Activated CD8-positive, alpha-beta memory T cell treated with anti-CD3 and anti-CD28 coated beads, Interleukin-2, amount 50 U/mL, for 1 hour (primary cell): ENCODE data around the gene ACER2.
A peak's percentile ranks its signal among the peaks of the same experiment; 100 is the strongest.

ENCODE experiments used
- DNase-seq: peaks from one replicate; pipeline ENCODE4 v3.0.0-alpha.2; 2020; ENCODE audit errors: extremely low read depth

The ACER2 gene

DNA sequence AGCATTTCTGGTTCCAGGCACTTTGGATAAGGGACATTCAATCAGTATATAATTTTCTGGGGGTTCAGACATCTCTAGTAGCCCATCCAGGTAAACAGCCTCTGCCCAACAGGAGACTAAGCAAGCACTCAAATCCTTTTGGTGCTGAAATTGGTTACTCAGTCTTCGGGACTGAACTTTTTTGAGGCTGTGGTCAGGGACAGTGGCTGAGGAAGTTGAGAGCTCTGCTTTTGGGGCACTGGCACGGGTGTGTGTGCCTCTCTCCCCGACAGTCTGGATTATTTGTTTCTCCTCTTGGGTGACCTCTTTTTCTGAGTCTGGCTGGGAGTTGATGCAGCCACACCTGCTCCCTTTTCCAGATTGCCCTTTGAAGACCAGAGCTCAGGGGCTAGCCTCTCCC lies 47.6 kb downstream of the ACER2 start:
- DNase-seq, result no peak

DNA sequence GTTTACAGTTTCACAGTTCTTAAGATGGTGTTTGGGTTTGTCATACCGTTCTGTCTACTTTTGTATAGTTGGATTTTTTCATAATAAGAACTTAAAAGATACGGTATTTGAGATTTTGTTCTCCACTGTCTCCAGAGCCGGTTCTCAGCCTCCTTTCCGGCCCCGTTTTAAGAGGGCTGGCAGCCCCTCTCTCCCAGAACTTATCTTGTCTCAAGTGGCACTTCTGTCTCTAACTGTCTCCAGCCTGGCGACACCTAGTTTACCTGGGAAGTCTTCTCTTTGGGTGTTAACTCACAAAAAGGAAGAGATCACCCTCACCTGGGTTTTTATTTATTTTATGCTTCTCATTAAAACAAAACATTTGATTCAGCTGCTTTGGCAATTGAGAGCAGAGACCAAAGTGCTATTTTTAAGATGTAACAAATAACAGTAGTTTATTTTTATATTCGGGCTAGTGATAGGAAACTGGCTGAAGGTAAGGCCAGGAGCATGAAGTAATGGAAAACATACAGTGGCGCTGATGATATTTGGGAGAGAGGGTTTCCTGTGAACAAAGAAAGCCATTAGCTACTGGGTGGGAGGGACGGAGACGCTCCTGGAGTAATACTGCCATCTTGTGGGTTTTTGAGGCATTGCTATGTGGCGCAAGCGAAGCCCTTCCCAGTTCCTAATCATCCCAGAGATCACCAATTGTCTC lies 48.3 kb downstream of the ACER2 start:
- DNase-seq, result no peak

DNA sequence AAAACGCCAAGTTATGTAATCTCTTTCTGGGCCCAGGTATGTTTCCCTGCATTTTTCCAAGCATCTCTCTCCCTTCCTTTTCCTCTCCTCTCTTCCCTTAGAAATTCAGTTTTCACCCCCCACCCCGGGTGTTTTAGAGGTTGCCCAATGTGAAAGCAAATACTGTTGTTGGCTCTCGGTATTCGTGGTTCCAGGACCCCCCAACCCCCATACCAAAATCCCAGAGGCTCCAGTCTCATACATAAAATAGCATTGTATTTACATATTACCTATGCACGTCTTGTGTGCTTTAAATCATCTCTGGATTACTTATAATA lies 48.8 kb downstream of the ACER2 start:
- no peak for DNase-seq

DNA sequence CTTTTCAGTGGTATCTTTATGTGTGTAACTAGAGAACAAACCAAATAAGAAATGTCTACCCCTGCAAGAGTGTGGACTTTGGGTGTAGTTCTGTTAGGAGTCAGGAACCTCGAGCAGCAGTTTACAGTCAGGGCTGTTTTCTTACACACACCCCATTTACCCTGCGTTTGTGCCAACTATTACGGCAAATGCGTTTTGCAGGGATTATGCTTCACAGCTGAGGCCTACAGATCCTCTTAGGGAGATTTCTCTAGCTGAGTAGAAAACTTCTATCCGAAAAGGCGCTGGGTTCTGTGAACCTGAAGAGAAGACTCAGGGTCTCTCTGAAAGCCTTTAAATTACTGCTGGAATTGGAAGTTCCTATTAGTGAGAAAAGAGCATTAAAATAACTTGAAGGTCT lies 51.4 kb downstream of the ACER2 start:
- no peak for DNase-seq

DNA sequence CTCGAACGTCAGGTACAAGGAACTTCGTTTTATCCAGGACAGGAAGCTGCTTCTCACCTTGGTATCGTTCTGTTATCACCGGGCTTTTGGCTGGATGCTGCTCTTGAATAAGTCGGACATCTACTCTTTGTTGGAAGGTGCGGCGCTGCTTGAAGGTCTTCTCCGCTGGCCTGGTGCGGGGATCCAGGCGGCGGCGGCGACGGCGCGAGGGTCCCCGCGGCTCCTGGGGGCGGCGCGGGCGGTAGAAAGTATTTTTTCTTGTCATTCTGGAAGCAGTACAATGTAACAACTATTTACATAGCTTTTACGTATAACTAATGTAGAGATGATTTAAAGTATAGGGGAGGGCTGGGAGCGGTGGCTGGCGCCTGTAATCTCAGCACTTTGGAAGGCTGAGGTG lies 52.3 kb downstream of the ACER2 start:
- DNase-seq, result no peak

DNA sequence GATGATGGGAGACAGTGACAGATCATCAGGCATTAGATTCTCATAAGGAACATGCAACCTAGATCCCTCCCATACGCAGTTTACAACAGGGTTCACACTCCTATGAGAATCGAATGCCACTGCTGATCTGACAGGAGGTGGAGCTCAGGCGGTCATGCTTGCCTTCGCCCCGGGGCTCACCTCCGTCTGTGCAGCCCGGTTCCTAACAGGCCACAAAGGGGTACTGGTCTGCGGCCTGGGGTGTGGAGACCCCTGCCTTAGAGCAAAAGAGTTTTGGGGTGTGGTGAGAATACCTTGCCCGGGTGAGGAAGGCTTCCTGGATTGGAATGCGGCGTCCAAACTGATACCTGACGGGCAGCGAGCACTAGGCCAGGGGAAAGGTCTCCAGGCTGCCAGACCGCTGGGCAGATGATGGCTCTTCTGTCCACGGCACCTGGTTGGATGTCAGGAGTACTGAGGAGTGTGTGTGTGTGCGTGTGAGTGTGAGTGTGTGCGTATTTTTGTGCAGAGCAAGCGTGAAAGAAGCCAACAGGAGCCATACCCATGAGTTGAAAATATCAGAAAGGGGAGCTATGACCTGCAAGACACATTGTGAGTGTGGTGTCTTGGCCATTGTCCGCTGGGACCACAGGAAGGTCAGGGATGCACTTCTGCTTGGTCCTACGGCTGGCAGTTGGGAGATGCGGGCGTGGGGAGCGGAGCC lies 55.4 kb downstream of the ACER2 start:
- no peak for DNase-seq

DNA sequence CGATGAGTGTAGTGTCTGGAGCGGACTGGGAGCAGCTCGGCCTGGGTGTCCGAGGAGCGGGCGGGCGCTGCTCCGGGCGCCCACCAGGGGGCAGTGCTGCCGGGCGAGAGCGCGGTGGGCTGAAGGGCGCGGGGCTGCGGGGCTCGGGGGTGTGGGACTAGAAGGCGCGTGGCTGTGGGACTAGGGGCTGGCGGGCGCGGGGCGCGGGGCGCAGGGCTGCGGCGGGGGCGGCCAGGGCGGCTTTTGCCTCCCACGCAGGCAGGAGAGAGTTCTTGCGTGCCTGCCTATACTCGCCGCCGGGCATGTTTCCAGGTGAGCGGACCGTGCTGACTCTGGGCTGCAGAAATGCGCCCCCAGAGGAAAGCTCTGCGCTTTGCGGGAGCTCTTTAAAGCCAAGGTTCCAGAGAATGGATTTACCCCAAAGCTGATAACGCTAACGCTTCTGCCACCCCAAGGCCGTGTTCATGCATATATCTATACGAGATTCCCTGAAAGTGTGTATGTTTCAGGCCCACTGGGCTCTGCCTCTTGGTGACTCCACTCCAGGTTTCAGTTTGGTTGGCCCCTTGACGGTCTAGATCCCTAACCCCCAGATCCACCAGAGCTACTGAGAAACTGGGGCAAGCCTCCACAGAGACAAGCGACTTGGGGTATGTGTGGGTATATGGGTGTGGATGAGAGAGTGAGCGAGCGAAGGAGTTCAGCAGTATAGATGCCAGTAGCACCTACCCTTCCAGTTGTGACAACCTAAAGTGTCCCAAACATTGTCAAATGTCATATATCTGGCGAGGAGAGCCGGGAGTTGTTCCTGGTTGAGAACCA lies 56.2 kb downstream of the ACER2 start:
- peak; percentile 28 for DNase-seq

DNA sequence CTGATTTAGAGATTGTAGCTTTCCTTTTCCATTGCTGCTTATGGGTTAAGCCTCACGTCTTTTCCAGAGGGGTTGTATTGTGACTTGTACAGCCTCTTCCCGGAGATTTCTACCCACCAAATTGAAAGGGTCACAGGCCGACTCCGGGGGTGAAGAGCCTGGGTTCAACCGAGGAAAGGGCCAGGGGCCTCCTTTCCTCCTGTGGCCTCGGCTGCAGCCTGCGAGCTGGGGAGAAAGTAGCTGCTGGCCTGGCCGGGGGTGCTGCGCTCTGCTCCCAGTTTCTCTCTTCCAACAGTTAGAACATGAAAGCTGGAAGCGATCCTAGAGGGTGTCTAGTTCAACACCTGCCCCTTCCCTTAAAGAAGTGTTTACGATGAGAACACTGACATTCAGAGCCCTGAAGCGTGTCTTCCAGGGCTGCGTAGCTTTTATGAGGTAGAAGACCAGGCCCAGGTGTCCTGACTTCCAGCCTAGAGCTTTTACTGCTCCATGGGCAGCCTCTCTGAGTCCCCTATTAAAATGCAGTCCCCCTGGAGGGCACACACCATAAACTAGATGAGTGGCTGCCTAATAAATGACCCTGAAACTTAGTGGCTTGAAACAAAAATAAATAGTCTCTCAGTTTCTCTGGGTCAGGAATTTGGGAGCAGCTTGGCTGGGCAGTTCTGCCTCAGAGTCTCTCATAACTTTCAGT lies 56.9 kb downstream of the ACER2 start:
- DNase-seq, result no peak

DNA sequence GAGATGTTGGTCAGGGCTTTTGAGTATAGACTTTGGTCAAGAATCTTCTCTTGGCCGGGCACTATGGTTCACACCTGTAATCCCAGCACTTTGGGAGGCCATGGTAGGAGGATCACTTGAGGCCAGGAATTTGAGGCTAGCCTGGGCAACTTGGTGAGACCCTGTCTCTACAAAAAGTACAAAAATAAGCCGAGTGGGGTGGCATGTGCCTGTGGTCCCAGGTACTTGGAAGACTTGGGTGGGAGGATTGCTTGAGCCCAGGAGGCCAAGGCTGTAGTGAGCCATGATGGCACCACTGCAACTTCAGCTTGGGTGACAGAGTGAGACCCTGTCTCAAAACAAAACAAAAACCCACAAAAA lies 57.5 kb downstream of the ACER2 start:
- no peak for DNase-seq

DNA sequence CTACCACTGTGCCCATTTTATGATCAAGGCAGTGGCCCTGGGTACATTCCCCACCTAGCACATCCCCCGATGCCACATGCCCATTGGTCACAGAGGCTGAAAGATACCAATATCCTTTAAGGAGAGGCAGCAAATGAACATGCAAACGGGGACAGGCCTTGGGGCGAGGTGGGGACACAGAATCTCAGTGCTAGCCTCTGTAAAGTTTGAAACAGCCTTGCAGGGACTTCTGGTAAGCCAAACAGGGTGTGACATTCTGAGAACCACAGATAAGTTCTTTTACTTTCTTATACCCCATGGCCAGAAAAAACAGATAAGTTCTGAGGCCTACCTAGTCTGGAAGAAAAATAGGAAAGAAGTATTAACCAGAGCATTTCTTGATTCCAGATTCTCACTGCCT lies 60.5 kb downstream of the ACER2 start:
- DNase-seq, result no peak

DNA sequence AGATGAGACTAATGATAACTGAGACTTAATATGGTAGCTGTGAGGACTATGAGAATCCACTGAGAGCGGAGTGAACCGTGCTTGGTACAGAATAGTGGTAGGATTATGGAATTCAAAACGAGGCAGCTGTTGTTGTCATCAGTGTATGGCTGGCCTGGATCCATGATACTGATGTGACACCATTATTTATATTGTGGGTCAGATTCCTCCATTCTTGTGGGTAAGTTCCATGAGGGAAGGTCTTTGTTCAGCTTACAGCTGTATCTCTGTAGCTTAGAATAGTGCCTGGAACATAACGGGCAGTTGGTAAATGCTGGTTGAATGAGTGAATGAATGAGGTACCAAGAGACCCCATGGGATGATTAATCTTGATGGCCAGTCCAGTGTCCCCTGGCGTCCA lies 61.8 kb downstream of the ACER2 start:
- no peak for DNase-seq

DNA sequence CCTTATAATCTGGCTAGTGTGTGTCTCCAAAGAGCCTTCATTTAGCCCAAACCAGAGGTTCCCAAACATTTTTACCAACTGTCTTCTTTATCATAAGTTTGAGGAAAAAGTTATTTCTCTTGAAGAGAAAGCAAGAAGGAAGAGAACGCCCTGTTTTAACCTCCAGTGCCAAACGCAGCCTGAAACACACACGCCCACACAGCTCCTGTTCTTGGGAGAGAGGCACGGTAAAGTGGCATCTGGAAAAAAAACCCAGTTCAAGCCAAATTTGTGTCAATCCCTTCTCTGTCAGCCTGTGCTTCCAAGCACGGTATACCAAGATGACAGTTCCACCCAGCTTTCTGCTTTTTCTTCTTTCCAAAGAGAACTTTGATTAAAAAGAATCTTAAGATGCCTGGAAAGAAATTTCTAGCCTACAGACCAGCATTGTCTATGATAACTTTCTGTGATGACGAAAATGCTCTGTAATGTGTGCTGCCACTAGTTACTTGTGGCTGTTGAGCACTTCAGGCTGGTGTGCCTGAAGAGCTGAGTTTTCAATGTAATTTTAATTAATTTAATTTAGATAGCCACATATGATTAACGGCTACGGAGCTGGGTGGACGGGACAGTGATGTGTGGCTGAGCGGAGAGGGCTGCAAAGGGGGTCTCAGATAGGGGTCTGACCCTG lies 62.3 kb downstream of the ACER2 start:
- DNase-seq, result no peak

DNA sequence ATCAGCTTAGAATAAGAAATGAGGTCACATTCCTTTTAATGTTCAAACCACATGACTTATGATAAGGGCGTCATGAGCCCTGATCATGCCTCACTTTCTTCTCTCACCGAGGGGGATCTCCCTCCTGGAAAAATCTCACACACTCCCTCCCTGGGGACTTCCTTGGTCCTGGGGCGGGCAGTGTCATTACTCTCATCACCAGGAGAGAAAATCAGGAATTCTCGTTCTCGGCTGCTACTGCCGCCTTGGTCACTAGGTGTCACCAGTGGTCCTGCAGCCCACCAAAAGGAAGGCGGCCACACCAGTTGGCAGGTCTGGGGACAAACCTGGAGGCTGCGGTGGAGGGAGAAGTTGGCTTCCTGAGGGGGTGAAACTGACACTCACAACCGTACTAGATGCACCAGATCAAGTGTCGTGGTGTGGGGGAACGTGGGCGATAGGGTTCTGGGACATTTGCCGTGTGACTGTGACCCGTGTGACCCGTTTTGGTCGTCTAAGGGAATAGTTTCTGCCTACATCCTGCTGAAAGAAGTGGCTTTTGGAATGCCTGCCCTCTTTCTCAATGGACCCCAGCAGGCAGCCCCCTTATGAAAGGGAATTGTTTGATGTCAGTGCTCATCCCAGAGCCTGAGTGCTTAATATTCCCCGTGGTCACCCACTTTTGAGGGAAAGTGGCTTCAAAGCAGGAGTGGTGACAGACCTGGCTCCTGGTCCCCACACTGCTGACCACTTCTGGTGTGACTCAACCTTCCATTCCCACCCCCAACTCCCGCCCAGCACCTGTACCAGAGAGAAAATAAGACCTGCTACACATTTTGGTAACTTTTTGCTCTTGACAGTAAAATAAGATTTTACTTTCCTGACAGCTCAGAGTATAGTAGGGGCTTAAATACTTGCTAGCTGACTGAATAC lies 63.2 kb downstream of the ACER2 start:
- DNase-seq, result no peak

DNA sequence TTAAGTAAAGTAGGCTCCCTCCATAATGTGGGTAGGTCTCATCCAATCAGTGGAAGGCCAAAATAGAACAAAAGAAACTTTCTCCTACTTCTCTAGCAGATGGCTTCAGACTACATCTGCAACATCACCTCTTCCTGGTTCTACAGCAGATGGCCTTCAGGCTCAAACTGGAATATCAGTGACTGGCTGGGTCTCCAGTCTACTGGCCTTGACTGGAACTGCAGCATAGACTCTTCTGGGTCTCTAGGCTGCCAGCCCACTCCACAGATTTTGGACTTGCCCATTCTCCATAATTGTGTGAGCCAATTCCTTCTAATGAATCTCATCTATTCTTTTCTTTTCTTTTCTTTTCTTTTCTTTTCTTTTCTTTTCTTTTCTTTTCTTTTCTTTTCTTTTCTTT lies 64.8 kb downstream of the ACER2 start:
- no peak for DNase-seq

DNA sequence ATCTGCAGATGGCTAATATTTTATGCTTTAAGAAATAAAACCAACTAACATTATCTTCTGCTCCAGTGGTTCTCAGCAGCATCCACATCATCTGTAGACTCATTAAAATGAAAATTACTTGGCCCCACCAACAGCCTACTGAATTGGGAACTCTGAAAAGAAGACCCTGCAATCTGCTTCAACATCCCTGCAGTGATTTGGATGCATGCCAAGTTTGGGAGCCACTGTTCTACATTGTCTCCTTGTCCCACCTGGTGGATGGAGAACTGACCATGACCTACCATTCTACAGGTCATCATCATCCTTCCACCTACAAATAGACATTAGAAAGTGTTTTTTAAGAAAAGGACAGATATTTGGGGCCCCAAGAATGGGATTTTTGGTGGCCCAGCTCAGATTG lies 71.1 kb downstream of the ACER2 start:
- no peak for DNase-seq

DNA sequence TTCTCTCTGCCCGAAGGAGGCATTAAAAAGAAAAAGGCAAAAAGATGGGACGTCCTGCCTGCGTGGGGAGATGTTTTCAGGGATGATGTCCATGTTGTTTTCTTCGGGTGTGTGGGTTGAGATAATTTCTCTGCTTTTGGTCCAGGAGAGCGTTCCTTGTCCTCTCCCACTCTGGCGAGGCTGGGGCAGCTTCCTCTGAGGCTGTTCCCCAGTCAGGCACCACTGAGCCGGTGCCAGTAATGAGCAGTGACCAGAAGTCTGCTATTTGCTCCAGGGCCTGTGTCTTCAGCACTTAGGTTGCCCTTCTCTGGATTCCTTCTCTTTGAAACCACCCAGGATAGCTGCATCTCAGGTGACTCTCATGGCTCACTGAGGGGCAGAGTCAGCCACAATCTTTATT lies 71.5 kb downstream of the ACER2 start:
- no peak for DNase-seq

DNA sequence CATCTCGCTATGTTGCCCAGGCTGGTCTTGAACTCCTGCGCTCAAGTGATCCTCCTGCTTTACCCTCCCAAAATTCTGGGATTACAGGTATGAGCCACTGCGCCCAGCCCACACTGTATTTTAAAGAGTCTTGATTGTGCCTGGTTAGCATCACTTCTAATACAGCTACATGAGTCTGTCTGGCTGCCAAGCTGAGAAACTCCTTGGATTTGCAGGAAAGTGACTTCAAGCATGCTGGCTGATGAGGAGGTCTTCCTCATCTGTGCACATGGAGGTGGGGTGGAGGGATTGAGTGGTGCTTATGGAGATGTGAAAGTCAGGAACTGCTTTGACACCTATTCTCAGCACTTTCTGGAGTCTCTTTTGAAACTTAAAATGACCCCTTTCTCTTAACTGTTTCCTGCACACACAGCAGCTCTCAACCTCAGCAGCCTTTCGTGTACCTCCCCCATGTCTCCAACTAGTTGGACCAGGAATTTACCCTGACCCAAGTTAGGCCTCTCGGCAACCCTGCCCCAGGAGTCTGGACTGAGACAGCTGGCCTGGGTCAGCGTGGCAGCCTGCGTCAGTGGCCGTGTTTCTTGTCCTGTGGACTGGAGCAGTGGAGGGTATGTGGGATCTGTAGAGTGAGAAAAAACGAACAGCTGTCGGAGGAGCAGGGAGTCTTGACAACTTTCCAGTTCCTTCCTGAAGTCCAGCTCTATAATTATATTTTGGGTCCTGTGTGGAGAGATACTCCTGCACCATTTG lies 72.5 kb downstream of the ACER2 start:
- no peak for DNase-seq

DNA sequence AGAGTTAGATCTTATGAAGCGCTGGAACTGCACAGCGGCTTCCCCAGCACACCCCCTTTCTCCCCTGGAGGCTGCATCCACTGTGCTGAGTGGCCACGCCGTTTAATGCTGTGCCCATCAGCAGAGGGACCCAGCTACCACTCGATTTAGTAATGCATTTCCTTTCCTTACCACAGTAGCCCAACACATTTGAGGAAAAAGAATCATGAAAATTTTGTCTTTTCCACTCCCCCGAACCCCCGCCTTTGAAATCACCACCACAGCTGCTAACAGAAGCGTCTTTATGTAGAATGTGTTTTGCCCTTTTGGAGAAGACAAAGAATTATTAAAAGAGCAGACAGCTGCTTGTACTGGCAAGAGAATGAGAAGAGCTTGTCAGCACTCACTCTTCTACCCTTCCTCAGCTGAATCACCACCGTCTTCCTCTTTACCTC lies 73.2 kb downstream of the ACER2 start:
- DNase-seq, result no peak

DNA sequence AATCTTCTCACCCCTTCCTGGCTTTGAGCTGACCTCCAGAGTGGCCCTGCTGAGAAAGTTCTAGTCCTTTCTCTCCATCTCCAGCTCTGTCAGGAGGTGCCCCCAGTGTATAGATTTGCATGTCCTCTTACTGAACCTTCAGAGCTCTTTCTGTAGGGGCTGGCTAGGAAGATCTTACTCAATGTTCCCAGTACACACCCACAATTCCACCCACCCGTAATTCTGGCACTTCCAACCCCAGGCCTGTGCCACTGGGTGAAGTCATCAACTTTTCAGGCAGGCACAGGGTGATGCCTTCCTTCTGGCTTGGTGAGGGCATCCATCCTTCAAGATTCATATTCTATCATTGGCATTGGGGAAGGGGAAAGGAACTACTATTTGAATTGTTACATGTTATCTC lies 75.9 kb downstream of the ACER2 start:
- no peak for DNase-seq

DNA sequence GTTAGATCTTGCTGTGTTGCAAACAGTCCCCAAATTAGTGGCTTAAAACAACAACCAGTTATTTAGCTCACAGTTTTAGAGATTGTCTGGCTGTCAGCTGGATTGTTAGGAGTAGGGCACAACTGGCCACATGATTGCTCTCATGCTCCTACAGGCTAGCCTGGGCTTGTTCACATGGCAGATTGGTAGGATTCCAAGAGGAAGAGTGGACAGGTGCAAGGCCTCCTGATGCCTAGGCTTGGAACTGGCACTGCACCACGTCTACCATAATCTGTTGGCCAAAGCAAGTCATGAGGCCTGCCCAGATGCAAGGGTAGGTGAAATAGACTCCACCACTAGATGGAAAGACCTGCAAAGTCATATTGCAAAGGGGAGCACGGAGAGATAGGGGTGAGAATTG lies 76.4 kb downstream of the ACER2 start:
- no peak for DNase-seq
